Activated T-cell treated with anti-CD3 and anti-CD28 coated beads for 48 hours (primary cell): ENCODE data around the gene RAD51B.
"Not testable (repeated sequence)": the region's sequence is repeated elsewhere in the genome, so short reads cannot be mapped to it uniquely, and the experiment has no call there.

Experiments
- DNase-seq: peaks from one replicate; pipeline ENCODE4 v3.0.0-alpha.2; 2020; ENCODE audit warnings: low read depth

The RAD51B gene

DNA sequence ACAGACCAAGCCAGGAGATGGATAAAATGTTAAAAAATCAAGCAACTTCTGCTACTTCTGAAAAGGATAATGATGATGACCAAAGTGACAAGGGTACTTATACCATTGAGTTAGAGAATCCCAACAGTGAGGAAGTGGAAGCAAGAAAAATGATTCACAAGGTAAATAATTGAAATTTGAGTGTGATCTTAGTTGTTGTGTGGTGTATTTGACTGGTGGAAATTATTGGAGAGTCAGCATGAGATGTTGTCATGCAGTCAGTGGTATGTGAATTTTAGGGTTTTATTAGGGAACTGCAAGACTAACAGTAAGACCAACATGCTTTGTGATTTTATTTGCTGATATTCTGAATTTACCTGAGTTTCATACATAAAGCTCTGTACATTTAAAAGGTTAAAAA lies 296.4 kb downstream of the RAD51B start:
- DNase-seq = not testable (repeated sequence)

DNA sequence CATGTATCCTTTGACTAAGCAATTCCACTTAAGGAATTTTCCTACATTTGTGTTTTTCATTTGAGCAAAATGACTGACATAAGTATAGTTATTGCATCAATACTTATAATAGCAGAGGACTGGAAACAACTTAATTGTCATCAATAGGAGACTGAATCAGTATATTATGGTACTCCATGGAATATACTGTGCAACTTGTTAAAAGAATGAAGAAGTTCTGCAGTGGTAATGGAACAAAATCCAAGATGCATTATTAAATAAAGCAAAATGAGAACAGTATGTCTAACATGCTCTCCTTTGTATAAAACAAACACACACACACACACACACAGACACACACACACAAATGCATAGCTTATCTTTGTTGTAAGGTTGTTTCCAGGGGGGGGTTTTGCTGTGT lies 303.1 kb downstream of the RAD51B start:
- no peak for DNase-seq

DNA sequence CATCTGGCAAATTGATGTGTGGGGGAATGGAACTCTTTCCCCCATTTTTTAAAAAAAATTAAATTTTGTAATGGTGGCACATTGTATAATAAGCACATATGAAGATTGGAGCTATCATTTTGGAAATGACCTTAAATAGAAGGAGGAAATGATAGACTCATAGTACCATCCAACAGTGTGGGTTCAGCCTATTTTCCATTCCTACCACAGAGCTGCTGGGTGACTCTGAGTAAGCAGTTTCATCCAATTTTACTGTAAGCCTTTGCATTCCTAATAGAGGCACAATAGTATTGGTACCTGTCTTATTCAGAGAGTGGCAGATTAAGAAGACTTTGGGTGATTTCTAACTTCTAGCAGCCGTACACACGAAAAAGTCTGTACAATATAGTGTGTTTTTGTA lies 304.5 kb downstream of the RAD51B start:
- DNase-seq = no peak

DNA sequence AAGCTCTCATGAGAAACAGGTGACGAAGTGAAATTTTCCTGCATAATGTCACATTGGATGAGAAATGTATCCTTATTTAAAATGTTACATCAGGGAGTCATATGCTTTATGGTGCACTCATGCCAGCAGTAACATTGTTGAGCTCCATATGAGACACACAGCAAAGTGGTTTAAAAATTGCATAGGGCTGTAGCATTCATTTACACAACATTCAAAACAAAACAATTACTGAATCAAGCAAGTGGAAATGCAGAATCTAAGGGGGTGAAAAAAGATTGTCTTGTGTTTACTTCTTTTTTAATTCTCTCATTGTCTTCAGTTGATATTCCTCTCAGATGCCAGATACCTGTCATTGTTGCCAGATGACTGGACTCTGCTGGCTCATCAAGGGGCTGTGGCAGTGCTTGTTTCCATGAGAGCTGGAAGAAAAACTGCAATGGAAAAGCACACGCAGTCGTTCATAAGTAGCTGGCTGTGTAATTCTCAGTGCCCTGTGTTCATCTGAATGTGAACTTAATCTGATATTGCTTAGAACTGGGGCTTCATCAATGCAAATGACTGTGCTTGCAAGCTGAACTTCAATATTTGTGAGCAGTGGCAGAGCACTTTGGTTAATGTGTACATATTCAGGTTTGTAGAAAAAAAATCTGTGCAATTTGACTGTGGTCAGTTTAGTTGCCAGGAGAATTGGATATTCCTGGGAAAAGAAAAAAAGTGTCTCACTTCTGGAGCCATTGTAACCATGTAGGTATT lies 305.6 kb downstream of the RAD51B start:
- DNase-seq = no peak

DNA sequence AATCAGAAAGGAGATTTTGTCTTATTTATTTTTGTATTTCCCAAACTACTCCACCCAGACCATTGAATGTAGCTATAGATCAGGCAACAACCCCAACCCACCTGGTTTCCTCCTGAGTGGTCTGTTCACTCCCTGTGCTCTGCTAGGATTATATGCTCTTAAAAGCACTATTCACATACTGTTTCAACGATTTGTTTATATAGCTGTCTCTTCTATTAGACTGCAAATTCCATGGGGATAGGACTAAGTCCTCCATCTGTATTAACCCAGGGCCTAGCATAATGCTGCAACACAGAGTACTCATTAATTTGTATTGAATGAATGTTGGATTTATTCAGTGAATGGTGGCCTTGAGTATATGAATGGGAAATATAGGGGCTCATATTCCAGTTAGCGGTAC lies 307.6 kb downstream of the RAD51B start:
- DNase-seq = no peak

DNA sequence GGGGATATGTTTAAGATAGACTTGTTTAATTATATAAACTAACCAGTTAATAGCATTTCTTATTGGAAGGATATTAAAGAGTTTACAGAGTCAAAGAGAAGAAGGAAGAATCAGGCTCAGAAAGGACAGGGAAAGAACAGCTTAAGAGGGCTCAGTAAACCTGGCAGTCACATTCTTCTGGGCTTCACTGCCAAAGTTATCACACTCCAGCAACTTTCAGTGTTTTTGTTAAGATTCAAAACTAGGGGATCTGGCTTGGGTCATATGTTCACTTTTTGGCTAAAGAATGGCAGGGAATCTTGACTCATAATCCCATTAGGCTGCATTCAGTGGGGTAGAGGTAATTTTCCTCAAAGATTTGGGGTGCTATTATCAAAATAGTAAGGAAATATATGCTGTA lies 312.3 kb downstream of the RAD51B start:
- no peak for DNase-seq

DNA sequence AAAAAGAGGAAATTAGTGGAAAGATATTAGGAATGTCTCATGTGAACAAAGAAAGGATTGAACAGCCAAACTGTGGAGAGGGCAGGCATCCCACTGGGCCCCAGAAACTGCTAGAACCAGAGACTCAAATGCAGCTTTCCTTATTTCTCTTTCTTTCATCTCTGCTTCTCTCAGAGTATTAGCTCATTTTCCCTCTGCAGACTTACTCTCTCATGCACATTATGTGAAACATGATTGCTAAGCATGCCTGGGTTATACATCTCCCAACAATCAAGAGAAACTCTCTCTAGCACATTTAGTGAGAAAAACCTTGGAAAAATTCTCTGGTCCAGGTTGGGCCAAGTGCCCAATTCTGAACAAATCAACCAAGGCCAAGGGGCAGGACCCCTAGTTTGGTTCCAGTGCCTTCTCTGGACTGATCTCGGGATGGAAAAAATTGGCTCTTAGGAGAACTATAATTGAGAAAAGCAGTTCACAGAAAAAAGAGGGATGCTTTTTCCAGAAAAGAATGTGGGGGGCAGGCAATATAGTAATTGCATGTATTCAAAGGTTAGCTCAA lies 313.1 kb downstream of the RAD51B start:
- DNase-seq = no peak

DNA sequence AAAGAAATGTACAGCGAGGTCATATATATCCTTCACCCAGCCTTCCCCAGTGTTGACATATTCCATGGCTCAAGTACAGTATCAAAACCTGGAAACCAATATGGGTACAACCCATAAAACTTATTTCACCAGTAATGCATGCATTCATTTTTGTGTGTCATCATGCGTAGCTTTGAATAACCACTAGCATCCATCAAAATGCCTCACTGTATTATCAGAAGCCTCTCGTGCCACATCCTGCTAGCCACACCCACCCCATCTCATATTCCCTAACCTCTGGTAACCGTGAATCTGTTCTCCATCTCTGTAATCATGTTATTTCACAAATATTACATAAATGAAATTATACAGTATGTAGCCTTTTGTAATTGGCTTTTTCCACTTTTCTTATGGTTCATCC lies 314.3 kb downstream of the RAD51B start:
- no peak for DNase-seq

DNA sequence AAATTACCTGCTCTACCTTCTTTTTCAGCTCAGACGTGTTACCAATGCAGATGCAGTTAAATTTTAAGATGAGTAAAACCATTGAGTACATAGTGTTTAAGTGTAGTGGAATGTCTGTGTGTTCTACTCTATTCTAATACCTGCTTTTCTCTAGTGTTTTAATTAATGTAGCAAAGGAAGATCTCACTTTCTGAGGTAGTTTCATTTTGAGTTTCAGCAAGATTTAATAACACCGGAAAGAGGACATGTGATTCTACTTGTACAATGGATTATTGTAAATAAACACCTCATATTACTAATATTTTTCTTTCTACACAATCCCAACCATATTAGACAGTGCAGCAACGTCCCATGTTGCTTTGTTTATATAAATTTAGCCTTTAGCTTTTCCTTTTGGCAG lies 315.4 kb downstream of the RAD51B start:
- no peak for DNase-seq

DNA sequence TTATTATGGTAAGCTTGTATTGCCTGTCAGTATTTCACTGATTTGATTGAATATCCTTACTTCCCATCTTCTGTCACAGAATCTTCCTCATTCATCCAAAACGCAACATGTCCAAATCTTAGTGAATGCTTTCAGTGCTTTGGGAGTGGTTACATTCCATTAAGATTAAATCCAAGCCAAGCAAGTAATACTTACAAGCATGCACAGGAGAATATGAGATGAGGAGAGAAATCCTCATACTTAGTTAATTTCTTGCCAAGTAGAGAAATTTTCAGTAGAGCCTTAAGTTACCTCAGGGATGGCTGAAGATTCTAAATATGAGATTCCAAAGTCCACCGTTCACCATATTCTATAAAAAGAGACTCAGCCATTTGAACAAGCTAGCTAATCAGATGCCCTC lies 316.0 kb downstream of the RAD51B start:
- no peak for DNase-seq

DNA sequence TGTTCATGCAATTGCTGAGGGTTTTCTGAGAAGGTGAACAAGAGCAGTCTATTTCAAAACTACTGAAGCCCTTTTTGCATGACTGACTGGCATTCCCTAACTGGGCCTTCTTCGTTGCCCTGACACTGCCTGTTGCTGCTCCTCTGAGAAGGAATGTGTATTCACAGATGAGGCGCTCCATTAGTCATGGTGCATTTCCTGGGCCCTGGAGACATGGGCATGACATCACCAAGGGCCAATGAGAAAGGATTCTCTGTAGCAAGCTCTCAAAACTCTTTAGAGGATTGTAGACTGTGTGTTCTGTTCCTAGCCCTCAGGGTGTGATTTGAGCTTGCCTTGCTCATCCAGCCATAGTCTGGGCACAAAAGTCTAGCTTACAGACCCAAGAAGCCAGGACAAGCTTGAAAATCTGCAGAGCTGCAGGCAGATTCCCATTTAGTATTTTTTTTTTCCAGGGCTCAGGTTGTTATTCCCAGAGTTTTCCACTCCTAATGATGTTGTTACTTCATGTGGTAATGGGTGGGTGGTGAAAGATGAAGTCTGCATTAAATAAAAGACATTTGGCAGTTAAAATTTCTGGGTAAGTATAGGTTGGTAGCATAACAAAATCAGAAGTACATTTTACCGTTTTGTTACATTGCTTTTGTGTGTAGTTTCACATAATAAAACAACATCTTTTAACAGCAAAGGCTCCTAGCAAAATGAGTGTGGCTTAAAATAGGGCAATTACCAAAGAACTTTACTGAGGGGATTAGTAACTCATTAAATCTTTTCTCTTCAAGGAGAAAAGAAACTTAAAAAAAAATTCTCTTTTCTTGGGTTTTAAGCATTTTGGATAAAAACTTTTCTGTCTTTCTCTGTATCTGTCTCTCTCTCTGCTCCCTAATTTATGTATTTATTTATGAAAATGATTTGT lies 318.4 kb downstream of the RAD51B start:
- no peak for DNase-seq

DNA sequence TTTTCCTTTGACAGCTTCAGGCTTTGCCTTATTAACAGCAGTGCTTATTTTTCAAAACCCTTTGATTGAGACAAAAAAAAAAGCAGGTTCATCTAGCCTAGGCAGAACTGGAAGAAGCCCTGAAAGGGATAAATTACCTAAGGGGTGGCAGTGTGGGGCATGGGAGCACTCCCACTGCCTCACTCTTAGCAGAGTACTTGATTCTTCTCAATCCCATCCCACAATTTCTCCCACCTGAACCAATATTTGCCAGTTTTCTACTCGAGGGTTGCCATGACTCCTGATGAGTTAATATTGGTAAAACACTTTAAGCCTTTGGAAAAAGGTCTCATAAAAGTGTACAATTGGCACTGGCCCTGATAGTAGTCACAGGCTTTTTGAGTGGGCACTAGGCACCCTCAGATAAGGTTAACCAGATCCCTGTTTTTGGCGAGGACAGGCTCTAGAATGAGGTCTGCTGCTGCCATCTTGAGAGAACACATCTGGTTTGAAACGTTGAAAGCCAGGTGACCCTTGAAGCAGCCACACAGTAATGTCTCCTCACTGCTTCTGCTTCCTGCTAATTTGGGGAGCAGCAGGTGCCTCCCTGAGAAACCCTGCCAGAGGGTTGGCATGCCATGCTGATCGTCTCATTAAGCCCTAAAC lies 320.0 kb downstream of the RAD51B start:
- no peak for DNase-seq

DNA sequence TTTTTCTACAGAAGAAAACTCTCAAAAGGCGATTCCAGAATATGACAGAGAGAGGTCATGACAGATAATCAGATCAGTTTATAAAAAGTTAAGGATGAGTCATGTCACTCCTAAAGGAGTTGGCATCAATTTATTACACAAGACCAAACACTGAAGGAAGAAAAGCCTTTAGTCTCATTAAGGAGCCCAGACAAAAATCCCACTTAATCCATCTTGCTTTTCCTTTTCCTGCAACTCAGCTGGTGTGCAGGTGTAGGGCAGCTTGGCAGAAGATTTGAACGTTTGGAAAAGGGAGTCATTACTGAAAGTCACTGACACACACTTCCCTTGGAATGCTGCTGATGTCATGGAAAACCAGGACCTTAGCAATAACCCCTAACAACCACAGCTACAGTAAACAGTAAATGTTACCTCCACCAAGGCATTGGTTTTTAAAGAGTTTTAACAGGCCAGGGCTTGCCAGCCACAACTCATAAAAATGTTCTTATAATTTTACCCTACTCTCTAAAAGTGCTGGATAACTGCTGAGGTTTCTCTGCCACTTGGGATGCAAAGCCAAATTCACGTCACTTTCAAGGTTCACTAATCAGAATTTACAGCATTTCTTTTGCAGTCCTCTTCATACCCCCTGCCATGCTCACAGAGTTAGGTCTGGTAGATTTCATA lies 320.6 kb downstream of the RAD51B start:
- DNase-seq = no peak

DNA sequence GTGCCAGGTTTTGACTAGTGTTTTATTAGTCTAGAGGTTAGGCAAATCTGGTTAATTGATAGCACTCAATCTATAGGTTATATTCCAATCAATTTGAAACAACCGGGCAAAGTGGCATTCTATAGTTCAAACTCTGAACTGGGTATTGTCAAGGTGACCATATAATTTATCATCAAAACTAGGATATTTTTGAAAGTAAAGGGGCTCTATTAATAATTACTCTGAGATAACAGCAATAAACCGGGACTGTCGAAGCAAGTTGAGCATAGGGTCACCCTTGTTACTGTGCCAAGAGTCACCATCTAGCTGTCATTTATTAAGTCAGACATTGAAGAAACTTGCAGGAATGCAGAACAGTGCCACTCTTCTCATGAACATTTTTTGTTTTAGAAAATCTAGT lies 321.2 kb downstream of the RAD51B start:
- no peak for DNase-seq

DNA sequence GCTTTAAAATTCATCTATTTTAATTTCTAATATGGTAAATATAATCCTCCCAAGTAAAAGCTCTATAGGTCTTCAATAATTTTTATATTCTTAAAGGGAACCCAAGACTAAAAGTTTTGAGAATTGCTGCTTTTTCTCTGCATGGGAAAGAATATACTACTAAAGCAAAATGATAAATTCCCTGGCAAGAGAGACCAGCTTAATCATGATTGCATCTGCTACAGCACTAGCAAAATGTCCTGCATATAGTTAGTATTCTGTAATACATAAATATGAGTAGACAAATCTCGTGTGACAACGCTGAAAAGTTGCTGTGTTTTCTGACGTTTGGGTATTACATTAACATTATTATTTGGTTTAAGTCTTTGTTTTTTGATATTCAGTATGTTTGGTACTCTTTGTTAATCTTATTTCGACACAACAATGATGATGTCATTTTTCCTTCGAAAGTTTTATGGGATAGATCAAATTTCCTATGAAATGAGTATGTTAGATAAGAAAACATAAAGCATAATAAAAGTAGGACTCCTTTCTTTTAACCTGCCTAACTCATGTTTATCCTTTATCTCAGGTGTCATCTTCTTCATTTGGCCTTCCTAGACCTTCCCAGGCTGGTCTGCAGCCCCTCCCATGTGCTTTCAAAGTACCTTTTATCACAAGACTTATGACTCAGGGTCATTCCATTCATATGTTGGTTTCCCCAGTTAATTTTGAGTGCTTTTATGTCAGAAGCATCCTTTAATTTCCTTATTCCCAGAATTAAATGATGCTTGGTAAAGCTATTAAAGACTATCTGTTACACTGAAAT lies 321.9 kb downstream of the RAD51B start:
- DNase-seq = no peak

DNA sequence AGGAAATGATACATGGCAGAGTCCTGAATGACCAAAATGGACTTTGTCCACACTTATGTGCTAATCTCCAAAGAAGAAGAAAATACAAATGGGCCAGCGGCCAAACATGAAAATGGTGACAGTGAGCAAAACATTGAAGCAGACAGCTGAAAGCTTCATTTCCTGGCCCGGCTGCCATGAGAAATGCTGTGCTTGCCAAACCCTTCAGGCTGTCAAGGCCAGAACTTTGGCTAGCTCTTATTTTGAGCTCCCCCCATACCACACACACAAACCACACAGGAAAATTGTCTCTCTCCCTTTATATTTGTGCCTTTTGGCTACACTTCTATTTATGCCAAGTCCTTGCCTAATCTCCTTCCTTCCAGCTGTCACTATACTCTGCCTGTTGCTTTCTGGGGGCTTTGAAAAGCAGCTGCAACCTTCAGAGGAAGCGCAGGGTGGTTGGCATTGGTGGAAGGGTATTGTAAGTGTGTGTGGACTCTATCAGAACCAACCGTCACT lies 323.8 kb downstream of the RAD51B start:
- no peak for DNase-seq

DNA sequence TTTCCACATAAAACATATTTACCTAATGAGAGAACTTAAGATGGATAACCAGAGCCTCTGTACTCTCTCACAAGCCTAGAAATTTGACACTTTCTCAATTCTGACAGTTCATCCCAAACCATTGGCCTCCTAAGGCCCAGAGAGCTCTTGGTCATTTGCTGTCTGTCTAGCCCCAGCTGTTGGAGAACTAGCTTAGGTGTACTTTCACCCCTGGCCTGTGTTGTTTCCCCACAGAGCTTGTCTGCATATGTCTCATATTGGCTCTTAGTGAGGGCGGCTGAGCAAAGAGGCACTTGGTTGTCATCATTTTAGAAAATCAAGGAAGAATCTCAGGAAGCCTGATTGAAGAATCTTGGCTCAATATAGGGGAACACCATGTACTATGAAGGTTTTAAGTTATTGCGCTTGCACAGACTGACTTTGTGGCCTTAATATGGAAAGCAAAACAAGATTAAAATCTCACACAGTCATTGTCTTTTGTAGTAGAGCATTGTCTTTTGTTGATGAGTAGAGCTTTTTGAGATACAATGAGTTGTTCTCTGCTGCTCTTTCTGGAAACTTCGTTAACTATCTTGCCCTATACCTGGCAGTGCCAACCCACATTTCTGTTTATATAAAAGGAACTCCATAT lies 324.6 kb downstream of the RAD51B start:
- DNase-seq = no peak

DNA sequence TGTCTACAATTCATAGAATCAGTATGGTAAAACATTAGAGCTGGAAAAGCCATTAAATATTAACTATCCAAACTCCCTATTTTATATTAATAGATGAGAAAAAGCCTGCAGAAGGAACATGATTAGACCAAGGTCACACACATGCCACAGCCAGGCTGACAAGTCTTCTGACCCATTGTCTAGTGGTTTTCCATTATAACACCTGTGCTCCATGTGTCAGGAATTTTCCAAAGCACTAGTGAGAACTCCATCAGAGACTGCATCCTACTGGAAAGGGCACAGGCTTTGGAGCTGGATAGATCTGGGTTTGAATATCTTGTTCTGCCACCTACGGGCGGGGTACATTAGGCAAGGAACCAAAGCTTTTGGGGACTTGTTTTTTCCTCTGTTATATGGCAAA lies 325.5 kb downstream of the RAD51B start:
- no peak for DNase-seq

DNA sequence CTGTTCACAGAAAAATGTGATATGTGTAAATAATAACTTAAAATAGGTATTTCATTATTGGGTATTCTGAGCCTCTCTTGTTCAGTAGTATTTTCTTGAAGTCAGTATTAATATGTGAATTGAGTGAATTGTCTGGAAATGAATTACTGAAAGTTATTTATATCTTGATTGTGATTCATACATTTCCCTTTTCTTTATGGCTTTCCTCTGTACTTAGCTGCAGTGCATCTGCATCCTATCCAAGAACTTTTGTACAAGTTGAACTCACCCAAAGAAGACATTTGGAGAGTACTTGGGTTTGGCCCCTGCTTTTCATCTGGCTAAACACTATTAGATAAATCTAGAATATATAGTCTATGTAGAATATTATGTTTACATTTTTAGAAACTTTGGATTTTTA lies 326.0 kb downstream of the RAD51B start:
- no peak for DNase-seq

DNA sequence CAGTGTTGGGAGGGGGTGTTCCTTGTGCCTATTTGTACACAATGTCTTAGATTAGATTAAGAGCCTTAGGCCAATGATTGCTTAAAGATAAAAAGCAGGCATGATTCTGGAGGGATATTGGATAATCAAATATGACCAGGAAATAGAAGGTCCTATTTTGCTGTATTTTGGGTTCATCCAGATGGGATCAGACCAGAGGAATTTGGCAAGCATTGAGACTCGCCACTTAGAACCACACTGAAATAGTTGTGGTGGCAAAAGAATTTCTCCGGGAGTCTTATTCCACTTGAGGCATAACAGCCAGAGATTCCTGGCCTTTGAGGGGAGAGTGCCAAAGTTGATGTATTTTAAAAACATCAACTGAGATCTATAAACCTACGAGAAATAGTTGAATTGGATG lies 327.2 kb downstream of the RAD51B start:
- no peak for DNase-seq

DNA sequence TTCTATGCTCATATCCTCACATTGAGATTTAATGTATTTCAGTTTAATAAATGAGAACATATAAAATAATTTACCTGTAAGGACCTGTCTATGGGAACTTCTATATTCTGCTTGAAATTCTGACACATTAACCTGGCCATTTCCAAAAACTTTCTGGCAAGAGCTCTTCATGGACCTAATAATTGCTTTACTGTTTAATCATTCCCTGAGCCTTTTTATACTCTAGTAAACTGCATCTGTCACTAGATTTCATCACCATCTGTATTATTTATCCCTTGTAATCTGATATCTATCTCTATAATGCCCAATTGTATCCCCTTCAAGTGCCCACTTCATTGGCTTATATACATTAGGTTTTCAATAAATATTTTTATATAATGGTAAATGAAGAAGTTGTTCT lies 327.7 kb downstream of the RAD51B start:
- DNase-seq = no peak
